SKM-1 treated with dmso at 0.1 percent for 144 hours (cell line): ENCODE measurements around the gene CFAP57.
"Not testable (repeated sequence)": the region's sequence is repeated elsewhere in the genome, so short reads cannot be mapped to it uniquely, and the experiment has no call there.

Source experiments
- DNase-seq: peaks from one replicate; lab custom pipeline; 2025; ENCODE audit not compliant: unreplicated experiment; lab: John Stamatoyannopoulos, UW

CFAP57 gene

GRCh38 chr1:43171876-43172526, at the start of gene CFAP57, which contains the start of gene EBNA1BP2:
CFAP57 (plus strand) TSS chr1:43172330; CDS start chr1:43172754, 424 bp downstream.
EBNA1BP2 (minus strand) TSS chr1:43172290; CDS start chr1:43172118, 172 bp downstream.
- DNase-seq: peak; percentile 84

GRCh38 chr1:43123031-43123430, 49.1 kb upstream of the CFAP57 start:
- no peak for DNase-seq

- no peak for DNase-seq
Observed at GRCh38 chr1:43128816-43129215, 43.3 kb upstream of the CFAP57 start.

- DNase-seq: no peak
Observed at GRCh38 chr1:43129426-43129825, 42.7 kb upstream of the CFAP57 start.

- DNase-seq: no peak
Observed at GRCh38 chr1:43134068-43134467, 38.1 kb upstream of the CFAP57 start.

- DNase-seq: no peak
Observed at GRCh38 chr1:43134640-43135039, 37.5 kb upstream of the CFAP57 start.

- DNase-seq: no peak
Observed at GRCh38 chr1:43135857-43136781, 36.0 kb upstream of the CFAP57 start.

GRCh38 chr1:43137445-43138052, 34.6 kb upstream of the CFAP57 start:
- DNase-seq: no peak

- not testable (repeated sequence) for DNase-seq
Observed at GRCh38 chr1:43139295-43139694, 32.8 kb upstream of the CFAP57 start.

GRCh38 chr1:43140010-43140409, 32.1 kb upstream of the CFAP57 start:
- no peak for DNase-seq

GRCh38 chr1:43140583-43140982, 31.5 kb upstream of the CFAP57 start:
- DNase-seq: no peak

- DNase-seq: no peak
Observed at GRCh38 chr1:43143441-43143888, 28.7 kb upstream of the CFAP57 start.

- no peak for DNase-seq
Observed at GRCh38 chr1:43144237-43144636, 27.9 kb upstream of the CFAP57 start.

GRCh38 chr1:43147625-43148327, 24.4 kb upstream of the CFAP57 start:
- no peak for DNase-seq

- DNase-seq: no peak
Observed at GRCh38 chr1:43149889-43150288, 22.2 kb upstream of the CFAP57 start.

GRCh38 chr1:43152866-43153265, 19.3 kb upstream of the CFAP57 start:
- peak; percentile 62 for DNase-seq

GRCh38 chr1:43153443-43153842, 18.7 kb upstream of the CFAP57 start:
- no peak for DNase-seq

GRCh38 chr1:43156026-43156425, 16.1 kb upstream of the CFAP57 start:
- DNase-seq: no peak

GRCh38 chr1:43165162-43165561, 7.0 kb upstream of the CFAP57 start:
- DNase-seq: no peak

GRCh38 chr1:43165765-43166164, 6.4 kb upstream of the CFAP57 start:
- no peak for DNase-seq

GRCh38 chr1:43171312-43171875, 736 bp upstream of the CFAP57 start:
- no peak for DNase-seq
